Ramos (cell line): ENCODE results near the gene TMEM200B.
"Not testable (repeated sequence)": the region's sequence is repeated elsewhere in the genome, so short reads cannot be mapped to it uniquely, and the experiment has no call there.

Experiments used
- in situ Hi-C: fragments of 300-500 bp; cut with MboI; formaldehyde crosslinking; loops from one replicate; pipeline ENCODE4 v1.14.3; 2022; ENCODE audit warnings: low sequenced_read_pairs; ENCODE audit not compliant: unreplicated experiment

The TMEM200B gene

GRCh38 chr1:29114654-29115053 lies 9.0 kb downstream of the TMEM200B start:
- in situ Hi-C loops: loop anchor here (10.0 kb wide), 1 partner anchor 230 kb away; no protein-coding TSS in a partner anchor

DNA sequence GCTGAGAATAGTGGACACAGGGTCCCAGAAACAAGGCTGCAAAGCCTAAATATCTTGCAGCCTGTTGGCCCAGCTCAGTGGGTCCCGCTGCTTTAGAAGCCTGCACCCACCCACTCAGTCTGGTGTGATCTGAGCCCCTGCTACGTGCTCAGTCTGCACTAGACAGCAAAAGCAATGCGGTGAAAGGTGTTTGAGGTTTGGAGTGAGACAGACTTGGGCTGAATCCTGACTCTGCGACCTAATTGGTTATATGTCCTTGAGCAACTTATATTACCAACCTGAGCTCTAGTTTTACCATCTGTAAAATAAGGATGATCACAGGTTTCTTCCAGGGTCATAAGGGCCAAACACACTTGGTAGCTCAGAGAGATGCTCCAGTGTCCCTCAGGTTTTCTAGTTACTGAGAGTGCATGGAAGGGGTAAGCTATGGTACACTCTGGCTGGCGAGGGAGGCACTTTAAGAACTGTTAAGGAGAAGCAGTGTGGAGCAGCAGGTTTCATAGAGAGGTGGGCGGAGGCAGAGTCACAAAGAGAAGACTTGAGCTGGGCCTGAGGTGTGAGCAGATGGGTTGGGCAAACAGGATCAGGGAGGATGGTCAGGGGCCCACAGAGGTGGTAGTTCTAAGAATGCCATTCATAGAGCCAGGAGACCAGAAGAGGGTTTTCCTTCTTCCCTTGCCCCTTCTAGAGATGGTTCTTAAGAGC lies 10.1 kb downstream of the TMEM200B start:
- in situ Hi-C loops: loop anchor here (10.0 kb wide), 1 partner anchor 229 kb away; no protein-coding TSS in a partner anchor

- in situ Hi-C loops: loop anchor here (10.0 kb wide), 1 partner anchor 228 kb away; no protein-coding TSS in a partner anchor
Observed at GRCh38 chr1:29112705-29113412, 10.8 kb downstream of the TMEM200B start.

- in situ Hi-C loops: not testable (repeated sequence)
Observed at GRCh38 chr1:29108041-29108440, 15.7 kb downstream of the TMEM200B start.

- in situ Hi-C loops: no loop called here
Observed at GRCh38 chr1:29105822-29106221, 17.9 kb downstream of the TMEM200B start.

DNA sequence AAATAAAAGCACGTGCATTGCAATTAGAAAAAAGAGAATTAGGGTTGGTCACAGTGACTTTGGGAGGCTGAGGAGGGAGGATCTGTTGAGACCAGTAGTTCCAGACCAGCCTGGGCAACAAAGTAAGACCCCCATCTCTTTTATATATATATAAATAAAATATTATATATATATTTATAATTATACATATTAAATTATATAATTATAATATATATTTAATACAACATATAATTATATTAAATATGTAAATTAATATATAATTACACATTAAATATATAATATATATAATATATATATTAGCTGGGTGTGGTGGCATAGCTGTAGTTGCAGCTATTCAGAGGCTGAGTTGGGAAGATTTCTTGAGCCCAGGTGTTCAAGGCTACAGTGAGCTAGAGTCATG lies 23.2 kb downstream of the TMEM200B start:
- in situ Hi-C loops: no loop called here

GRCh38 chr1:29099286-29099685 lies 24.4 kb downstream of the TMEM200B start:
- in situ Hi-C loops: no loop called here

DNA sequence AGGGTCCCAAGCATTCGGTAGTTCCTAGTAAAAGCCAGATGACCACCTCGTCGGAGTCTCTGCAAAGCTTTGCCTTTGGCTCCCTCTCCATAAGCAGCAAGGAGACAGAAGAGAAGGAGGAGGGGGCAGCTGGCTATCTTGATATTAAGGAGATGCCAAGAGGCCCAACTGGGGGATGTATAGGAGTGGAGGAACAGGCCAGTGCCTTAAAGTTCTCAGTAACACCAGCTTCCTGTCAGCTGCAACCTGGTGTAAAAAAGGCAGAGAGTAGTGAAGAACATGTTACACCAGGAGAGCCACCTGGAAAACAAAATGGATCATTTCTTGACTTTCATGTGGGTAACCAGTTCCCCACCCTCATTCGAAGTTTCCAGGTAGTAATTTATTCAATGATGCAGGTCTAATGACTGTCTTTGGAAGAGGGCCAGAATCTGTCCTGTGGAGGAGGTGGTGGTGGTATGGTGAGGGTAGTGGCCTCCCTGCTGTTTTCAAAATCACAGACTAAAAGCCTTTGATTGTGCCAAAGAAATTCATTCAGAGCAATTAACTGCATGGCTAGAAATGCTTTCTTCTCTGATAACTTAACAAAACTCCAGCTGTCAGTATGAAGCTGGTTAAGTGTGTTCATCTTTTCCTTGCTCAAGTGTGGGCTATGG lies 27.3 kb downstream of the TMEM200B start:
- in situ Hi-C loops: no loop called here

- in situ Hi-C loops: no loop called here
Observed at GRCh38 chr1:29094954-29095353, 28.7 kb downstream of the TMEM200B start.

DNA sequence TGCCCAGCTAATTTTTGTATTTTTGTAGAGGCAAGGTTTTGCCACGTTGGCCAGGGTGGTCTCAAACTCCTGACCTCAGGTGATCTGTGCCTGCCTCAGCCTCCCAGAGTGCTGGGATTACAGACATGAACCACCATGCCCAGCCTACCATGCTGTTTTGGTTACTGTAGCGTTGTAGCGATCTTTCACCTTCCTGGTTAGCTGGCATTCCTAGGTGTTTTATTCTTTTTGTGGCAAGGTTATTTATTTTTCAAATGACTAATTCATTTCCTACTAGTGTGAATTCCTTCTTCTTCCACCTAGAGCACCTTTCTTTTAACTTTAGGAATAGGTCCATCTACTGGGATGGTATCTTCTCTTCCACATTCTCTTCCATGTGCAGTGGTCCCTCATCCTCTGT lies 29.3 kb downstream of the TMEM200B start:
- in situ Hi-C loops: no loop called here

DNA sequence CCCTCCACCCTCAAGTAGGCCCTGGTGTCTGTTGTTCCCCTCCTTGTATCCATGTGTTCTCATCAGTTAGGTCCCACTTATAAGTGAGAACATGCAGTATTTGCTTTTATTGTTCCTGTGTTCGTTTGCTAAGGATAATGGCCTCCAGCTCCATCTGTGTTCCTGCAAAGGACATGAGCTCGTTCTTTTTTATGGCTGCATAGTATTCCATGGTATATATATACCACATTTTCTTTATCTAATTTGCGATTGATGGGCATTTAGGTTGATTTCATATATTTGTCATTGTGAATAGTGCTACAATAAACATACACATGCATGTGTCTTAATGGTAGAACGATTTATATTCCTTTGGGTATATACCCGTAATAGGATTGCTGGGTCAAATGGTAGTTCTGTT lies 31.0 kb downstream of the TMEM200B start:
- in situ Hi-C loops: not testable (repeated sequence)

GRCh38 chr1:29090937-29091618 lies 32.6 kb downstream of the TMEM200B start:
- in situ Hi-C loops: no loop called here

DNA sequence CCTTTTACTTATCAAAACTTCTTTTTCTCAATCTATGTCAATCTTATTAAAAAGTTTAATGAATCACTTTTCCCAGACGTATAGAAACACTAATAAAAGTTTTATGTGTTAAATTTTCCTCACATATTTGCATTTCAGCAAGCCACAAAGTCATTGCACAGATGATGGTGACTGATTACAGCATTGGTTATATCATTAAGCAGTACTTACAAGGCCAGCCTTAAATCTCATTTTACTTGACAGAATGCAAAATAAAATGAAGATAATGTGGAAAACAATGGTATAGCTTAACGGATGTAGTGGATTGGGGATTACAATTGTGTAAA lies 39.5 kb downstream of the TMEM200B start:
- in situ Hi-C loops: no loop called here

DNA sequence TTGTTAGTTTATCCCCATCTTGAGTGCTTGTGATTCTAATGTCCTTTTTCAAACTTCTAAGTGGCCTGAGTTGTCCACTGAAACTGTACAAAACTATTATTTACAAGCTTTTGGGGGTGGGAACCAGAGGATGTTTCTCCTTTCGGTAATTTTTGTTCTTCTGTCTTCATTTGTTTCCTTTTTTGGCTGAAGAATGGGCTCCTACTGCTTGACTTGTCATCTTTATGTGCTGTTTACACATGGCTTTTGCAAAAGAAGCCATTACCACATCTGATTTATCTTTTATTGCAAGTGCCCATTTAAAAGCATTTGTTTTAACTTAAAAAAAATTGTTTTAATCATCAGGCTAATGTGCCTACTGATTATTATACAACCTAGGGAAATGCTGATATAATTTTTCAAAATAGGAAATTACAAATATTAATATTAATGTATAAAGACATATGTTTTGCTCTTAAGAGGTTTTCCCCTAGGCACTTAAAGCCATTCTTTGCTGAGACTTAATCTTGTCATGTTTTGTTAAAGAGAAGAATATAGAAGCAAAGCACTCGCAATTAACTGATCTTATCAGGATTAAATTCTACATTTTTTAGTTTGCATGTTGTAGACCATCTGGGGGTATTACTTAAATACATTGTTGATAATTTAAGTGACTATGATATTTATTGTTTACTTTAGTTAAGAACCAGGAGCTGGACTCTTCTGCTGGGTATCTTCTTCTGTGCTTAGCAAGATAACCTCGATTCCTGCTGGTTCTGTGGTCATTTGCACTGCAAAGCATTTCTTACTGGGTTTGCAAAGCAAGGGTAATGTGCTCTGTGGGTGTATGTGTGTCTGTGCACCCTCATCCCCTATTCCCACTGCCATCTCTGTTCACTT lies 40.1 kb downstream of the TMEM200B start:
- in situ Hi-C loops: no loop called here

- in situ Hi-C loops: no loop called here
Observed at GRCh38 chr1:29082519-29082918, 41.2 kb downstream of the TMEM200B start.

DNA sequence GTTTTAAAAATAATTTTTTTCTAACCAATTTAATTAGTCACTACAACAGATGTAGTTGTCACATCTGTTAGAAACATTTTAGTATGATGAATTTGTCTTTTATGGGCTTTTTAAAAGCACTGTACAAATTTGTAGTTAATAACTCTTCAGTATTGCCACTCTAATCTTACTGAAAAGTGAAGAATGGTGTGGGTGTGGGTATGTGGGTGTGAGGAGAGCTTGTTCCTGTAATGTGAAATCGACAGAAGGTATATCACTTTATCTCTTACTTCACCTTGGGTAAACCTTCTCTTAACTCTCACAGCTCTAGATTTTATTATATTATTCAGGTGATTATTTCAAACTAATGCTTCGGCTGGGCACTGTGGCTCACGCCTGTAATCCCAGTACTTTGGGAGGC lies 42.5 kb downstream of the TMEM200B start:
- in situ Hi-C loops: no loop called here

DNA sequence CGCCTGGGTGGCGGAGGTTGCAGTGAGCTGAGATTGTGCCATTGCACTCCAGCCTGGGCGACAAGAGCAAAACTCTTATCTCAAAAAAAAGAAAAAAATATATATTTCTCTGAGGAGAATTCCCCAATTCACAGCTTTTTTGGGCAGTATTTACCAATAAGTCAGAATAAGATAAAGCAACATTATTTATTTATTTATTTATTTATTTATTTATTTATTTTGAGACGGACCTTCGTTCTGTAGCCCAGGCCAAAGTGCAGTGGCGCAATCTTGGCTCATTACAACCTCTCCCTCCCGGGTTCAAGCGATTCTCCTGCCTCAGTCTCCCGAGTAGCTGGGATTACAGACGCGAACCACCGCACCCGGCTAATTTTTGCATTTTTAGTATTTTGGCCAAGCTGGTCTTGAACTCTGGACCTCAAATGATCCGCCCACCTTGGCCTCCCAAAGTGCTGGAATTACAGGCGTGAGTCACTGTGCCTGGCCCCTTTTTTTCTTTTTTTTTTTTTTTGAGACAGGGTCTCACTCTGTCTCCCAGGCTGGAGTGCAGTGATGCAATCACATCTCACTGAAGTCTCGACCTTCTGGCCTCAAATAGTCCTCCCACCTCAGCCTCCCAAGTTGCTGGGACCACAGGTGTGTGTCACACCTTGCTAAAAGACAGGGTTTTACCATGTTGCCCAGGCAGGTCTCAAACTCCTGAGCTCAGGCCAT lies 43.6 kb downstream of the TMEM200B start:
- in situ Hi-C loops: not testable (repeated sequence)

GRCh38 chr1:29077155-29077554 lies 46.5 kb downstream of the TMEM200B start:
- in situ Hi-C loops: no loop called here
